Neutrophil (primary cell): Measurements from ENCODE around the gene MDK.

Source experiments
- H3K27ac ChIP-seq: fragments of 200-600 bp; sonication (generic); 2 replicates; pipeline ENCODE4 v1.5.1; 2016; ENCODE audit warnings: mild to moderate bottlenecking, moderate library complexity
- H3K27me3 ChIP-seq: fragments of 200-600 bp; sonication (generic); 2 replicates; pipeline ENCODE4 v1.6.0; 2016; ENCODE audit warnings: mild to moderate bottlenecking
- H3K36me3 ChIP-seq: fragments of 200-600 bp; sonication (generic); 2 replicates; pipeline ENCODE4 v1.5.1; 2017
- H3K4me1 ChIP-seq, 2 experiments: fragments of 200-600 bp in 1 of 2; sonication (generic) in 1 of 2; 1 replicate in 1 of 2; 2 replicates in 1 of 2; pipeline versions ENCODE4 v1.5.1 to v1.6.1; 2013 to 2016; ENCODE audit warnings: low read depth in 1 of 2, low read length in 1 of 2, mild to moderate bottlenecking in 1 of 2, moderate library complexity in 1 of 2; ENCODE audit not compliant: control insufficient read depth in 1 of 2, insufficient read depth in 1 of 2
- H3K4me3 ChIP-seq, 2 experiments: fragments of 200-600 bp in 1 of 2; sonication (generic) in 1 of 2; 1 replicate in 1 of 2; 2 replicates in 1 of 2; pipeline ENCODE4 v1.5.1; 2013 to 2016; ENCODE audit warnings: low read depth in 1 of 2, low read length in 1 of 2, mild to moderate bottlenecking in 1 of 2, moderate library complexity in 1 of 2
- H3K9me3 ChIP-seq: fragments of 200-600 bp; sonication (generic); 2 replicates; pipeline ENCODE4 v1.5.1; 2016
- CTCF ChIP-seq: fragments of 200-600 bp; sonication (generic); IDR thresholded peaks from 2 replicates; pipeline ENCODE4 v1.5.1; 2016; ENCODE audit warnings: antibody characterized with exemption

MDK gene

GRCh38 chr11:46366260-46366659 lies 15.2 kb upstream of the MDK start:
- H3K36me3 ChIP-seq = peaks cover 67% of the 10 kb centered on the region
- no peaks in the 10 kb centered on the region for H3K9me3 ChIP-seq
- H3K27ac ChIP-seq = peak overlapping the region; percentile 88
- H3K27me3 ChIP-seq = no peaks in the 10 kb centered on the region
- no peak overlapping the region for H3K4me3 ChIP-seq
- H3K4me1 ChIP-seq = peaks cover 42 to 50% of the 10 kb centered on the region in 2 experiments
- no peak for TF ChIP-seq CTCF

- Histone ChIP-seq H3K27ac (peak overlapping the region; percentile 88), H3K27me3 (no peaks in the 10 kb centered on the region), H3K4me1 (peaks cover 38 to 45% of the 10 kb centered on the region in 2 experiments), H3K36me3 (peaks cover 71% of the 10 kb centered on the region), H3K4me3 (no peak overlapping the region), H3K9me3 (no peaks in the 10 kb centered on the region)
- TF ChIP-seq CTCF = no peak
These were observed 14.8 kb upstream of the MDK start for GRCh38 chr11:46366661-46367161.

GRCh38 chr11:46367244-46367915 lies 14.1 kb upstream of the MDK start:
- Histone ChIP-seq H3K4me3 (no peak overlapping the region), H3K9me3 (no peaks in the 10 kb centered on the region), H3K27ac (peak overlapping the region; percentile 88), H3K36me3 (peaks cover 78% of the 10 kb centered on the region), H3K27me3 (no peaks in the 10 kb centered on the region), H3K4me1 (peaks cover 31 to 39% of the 10 kb centered on the region in 2 experiments)
- peak; percentile 83 for TF ChIP-seq CTCF

- Histone ChIP-seq H3K27me3 (no peaks in the 10 kb centered on the region), H3K36me3 (peaks cover 83% of the 10 kb centered on the region), H3K4me3 (no peak overlapping the region), H3K4me1 (peaks cover 26 to 34% of the 10 kb centered on the region in 2 experiments), H3K9me3 (no peaks in the 10 kb centered on the region), H3K27ac (peak overlapping the region; percentile 88)
- TF ChIP-seq CTCF = no peak
These were observed 13.6 kb upstream of the MDK start for GRCh38 chr11:46367916-46368267.

GRCh38 chr11:46369458-46370152 lies 11.9 kb upstream of the MDK start:
- H3K4me1 ChIP-seq = peaks cover 9 to 16% of the 10 kb centered on the region in 2 experiments
- H3K36me3 ChIP-seq = peaks cover 99% of the 10 kb centered on the region
- H3K4me3 ChIP-seq = no peak overlapping the region
- TF ChIP-seq CTCF = peak; percentile 74
- H3K9me3 ChIP-seq = no peaks in the 10 kb centered on the region
- no peaks in the 10 kb centered on the region for H3K27me3 ChIP-seq
- H3K27ac ChIP-seq = no peak overlapping the region
